ENCODE results near the gene HIPK2. TPM values are rescaled to one million over a fixed set of nuclear protein-coding genes. Genes with fewer than 3 reads are reported as not detected.

HIPK2 gene
- total and polyA plus RNA-seq, 2 experiments from 2014 or later = 7.3 to 16.9 TPM

DNA sequence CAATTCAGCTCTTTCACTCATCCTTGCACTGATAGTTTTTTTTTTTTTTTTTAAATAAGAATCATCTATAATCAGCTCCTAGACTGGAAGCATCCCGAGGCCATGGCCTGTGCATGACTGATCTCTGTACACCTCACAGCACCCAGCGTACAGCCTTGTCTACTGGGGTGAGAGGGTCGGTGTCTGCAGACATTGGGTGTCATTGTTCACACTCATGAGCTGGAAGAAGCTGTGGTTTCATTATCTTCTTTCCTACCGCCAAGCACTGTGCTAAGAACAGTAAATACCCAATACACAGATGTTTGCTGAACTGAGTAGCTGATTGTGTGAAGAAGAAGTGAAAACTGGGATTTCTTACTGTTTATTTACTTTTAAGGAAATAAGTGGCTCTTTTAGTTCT, 130.7 kb downstream of the HIPK2 start:
- H3K4me2 ChIP-seq = no peak overlapping the region
- H3K36me3 Mint-ChIP-seq (ENCODE audit: low read depth) = no peaks in the 10 kb centered on the region
- H3K4me3 ChIP-seq = no peak overlapping the region
- no peak overlapping the region for H3K27ac Mint-ChIP-seq
- DNase-seq (ENCODE audit: low spot score) = no peak
- no peaks in the 10 kb centered on the region; the same call in 1 of the 2 replicates for H4K20me1 ChIP-seq (replicated peaks; ENCODE audit: insufficient read depth)
- H3K4me3 Mint-ChIP-seq = no peak overlapping the region
- no peak overlapping the region for H2AFZ ChIP-seq
- no peaks in the 10 kb centered on the region for H3K79me2 ChIP-seq (replicated peaks; ENCODE audit: insufficient read depth)
- H3K27me3 Mint-ChIP-seq (ENCODE audit: insufficient read depth, low read depth, poor library complexity) = peaks cover 13% of the 10 kb centered on the region
- no peak overlapping the region for H3K27ac ChIP-seq (ENCODE audit: low read depth)
- ATAC-seq = no peak
- peaks cover 24% of the 10 kb centered on the region for H3K4me1 ChIP-seq (ENCODE audit: insufficient read depth)
- no peaks in the 10 kb centered on the region for H3K36me3 ChIP-seq (ENCODE audit: insufficient read depth)
- H3F3A ChIP-seq (replicated peaks; ENCODE audit: low read depth) = no peaks in the 10 kb centered on the region
- peaks cover 37% of the 10 kb centered on the region for H3K4me1 Mint-ChIP-seq
- TF ChIP-seq ZNF331 (CRISPR knock-in tag; IDR thresholded peaks at IDR 0.05; ENCODE audit: low read depth) (no peak), EZH2phosphoT487 (IDR thresholded peaks at IDR 0.05; ENCODE audit: unreplicated experiment) (no peak), CTCF (conservative IDR thresholded peaks at IDR 0.05; ENCODE audit: low read depth in 2 of 2) (no peak), JUNB (IDR thresholded peaks at IDR 0.05; ENCODE audit: unreplicated experiment) (no peak), STAT1 (IDR thresholded peaks at IDR 0.05; ENCODE audit: unreplicated experiment) (no peak), CREB1 (CRISPR knock-in tag; IDR thresholded peaks at IDR 0.05; ENCODE audit: low read depth) (no peak), REST (IDR thresholded peaks at IDR 0.05; ENCODE audit: unreplicated experiment) (no peak), EZH2 (IDR thresholded peaks at IDR 0.05; ENCODE audit: low read depth, unreplicated experiment) (no peak), POLR2AphosphoS5 (IDR thresholded peaks at IDR 0.05; ENCODE audit: low read depth) (no peak), ZNF114 (CRISPR knock-in tag; IDR thresholded peaks at IDR 0.05) (no peak), NANOG (IDR thresholded peaks at IDR 0.05; ENCODE audit: borderline replicate concordance) (no peak)
- TF ChIP-seq, protein P1, sequence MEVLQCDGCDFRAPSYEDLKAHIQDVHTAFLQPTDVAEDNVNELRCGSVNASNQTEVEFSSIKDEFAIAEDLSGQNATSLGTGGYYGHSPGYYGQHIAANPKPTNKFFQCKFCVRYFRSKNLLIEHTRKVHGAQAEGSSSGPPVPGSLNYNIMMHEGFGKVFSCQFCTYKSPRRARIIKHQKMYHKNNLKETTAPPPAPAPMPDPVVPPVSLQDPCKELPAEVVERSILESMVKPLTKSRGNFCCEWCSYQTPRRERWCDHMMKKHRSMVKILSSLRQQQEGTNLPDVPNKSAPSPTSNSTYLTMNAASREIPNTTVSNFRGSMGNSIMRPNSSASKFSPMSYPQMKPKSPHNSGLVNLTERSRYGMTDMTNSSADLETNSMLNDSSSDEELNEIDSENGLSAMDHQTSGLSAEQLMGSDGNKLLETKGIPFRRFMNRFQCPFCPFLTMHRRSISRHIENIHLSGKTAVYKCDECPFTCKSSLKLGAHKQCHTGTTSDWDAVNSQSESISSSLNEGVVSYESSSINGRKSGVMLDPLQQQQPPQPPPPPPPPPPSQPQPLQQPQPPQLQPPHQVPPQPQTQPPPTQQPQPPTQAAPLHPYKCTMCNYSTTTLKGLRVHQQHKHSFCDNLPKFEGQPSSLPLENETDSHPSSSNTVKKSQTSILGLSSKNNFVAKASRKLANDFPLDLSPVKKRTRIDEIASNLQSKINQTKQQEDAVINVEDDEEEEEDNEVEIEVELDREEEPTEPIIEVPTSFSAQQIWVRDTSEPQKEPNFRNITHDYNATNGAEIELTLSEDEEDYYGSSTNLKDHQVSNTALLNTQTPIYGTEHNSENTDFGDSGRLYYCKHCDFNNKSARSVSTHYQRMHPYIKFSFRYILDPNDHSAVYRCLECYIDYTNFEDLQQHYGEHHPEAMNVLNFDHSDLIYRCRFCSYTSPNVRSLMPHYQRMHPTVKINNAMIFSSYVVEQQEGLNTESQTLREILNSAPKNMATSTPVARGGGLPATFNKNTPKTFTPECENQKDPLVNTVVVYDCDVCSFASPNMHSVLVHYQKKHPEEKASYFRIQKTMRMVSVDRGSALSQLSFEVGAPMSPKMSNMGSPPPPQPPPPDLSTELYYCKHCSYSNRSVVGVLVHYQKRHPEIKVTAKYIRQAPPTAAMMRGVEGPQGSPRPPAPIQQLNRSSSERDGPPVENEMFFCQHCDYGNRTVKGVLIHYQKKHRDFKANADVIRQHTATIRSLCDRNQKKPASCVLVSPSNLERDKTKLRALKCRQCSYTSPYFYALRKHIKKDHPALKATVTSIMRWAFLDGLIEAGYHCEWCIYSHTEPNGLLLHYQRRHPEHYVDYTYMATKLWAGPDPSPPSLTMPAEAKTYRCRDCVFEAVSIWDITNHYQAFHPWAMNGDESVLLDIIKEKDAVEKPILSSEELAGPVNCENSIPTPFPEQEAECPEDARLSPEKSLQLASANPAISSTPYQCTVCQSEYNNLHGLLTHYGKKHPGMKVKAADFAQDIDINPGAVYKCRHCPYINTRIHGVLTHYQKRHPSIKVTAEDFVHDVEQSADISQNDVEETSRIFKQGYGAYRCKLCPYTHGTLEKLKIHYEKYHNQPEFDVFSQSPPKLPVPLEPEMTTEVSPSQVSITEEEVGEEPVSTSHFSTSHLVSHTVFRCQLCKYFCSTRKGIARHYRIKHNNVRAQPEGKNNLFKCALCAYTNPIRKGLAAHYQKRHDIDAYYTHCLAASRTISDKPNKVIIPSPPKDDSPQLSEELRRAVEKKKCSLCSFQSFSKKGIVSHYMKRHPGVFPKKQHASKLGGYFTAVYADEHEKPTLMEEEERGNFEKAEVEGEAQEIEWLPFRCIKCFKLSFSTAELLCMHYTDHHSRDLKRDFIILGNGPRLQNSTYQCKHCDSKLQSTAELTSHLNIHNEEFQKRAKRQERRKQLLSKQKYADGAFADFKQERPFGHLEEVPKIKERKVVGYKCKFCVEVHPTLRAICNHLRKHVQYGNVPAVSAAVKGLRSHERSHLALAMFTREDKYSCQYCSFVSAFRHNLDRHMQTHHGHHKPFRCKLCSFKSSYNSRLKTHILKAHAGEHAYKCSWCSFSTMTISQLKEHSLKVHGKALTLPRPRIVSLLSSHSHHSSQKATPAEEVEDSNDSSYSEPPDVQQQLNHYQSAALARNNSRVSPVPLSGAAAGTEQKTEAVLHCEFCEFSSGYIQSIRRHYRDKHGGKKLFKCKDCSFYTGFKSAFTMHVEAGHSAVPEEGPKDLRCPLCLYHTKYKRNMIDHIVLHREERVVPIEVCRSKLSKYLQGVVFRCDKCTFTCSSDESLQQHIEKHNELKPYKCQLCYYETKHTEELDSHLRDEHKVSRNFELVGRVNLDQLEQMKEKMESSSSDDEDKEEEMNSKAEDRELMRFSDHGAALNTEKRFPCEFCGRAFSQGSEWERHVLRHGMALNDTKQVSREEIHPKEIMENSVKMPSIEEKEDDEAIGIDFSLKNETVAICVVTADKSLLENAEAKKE (CRISPR knock-in tag; IDR thresholded peaks at IDR 0.05) = no peak
- TF ChIP-seq, protein P2, sequence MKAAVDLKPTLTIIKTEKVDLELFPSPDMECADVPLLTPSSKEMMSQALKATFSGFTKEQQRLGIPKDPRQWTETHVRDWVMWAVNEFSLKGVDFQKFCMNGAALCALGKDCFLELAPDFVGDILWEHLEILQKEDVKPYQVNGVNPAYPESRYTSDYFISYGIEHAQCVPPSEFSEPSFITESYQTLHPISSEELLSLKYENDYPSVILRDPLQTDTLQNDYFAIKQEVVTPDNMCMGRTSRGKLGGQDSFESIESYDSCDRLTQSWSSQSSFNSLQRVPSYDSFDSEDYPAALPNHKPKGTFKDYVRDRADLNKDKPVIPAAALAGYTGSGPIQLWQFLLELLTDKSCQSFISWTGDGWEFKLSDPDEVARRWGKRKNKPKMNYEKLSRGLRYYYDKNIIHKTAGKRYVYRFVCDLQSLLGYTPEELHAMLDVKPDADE (IDR thresholded peaks at IDR 0.05) = no peak
- H3K9me2 ChIP-seq (ENCODE audit: insufficient read depth) = no peaks in the 10 kb centered on the region
- H3K27me3 ChIP-seq (ENCODE audit: insufficient read depth) = no peaks in the 10 kb centered on the region
- no peaks in the 10 kb centered on the region for H3K9me3 Mint-ChIP-seq

Data from GM23338 (cell line).